Endothelial cell of umbilical vein (primary cell): Measurements from ENCODE around the gene PITPNM1. TPM values are rescaled to one million over a fixed set of nuclear protein-coding genes. Genes with fewer than 3 reads are reported as not detected.

Source experiments
- BruUV-seq: library from RNA; stranded (reverse); fragments of 400-500 nt; replicated peaks from 2 replicates; lab custom pipeline; 2021; lab: Mats Ljungman, UMichigan
- CTCF ChIA-PET: fragments of 300-600, 350-600 bp; sonication (Branson Sonifier 250); formaldehyde crosslinking; loops from one replicate; lab custom pipeline; 2021; ENCODE audit warnings: antibody characterized with exemption, inconsistent platforms; lab: Charles Lee
- POLR2A ChIA-PET: fragments of 300-600, 350-600 bp; sonication (Branson Sonifier 250); formaldehyde crosslinking; loops from one replicate; lab custom pipeline; 2021; ENCODE audit warnings: antibody characterized with exemption, inconsistent platforms; lab: Charles Lee
- DNase-seq: peaks from one replicate; pipeline ENCODE4 v3.0.0-alpha.2; 2011; ENCODE audit warnings: low read depth, low spot score
- FAIRE-seq: peaks from 2 replicates; lab custom pipeline; 2011; peaks lifted over from hg19 to GRCh38; lab: Jason Lieb, UNC
- H2AFZ ChIP-seq: 2 replicates; pipeline ENCODE4 v1.6.0; 2012; ENCODE audit warnings: low read depth, low read length, control low read depth, inconsistent platforms
- H3K27ac ChIP-seq: 2 replicates; pipeline ENCODE4 v1.5.1; 2011; ENCODE audit warnings: low read depth, mild to moderate bottlenecking, control low read depth, low read length, moderate library complexity; ENCODE audit not compliant: insufficient read depth
- H3K27me3 ChIP-seq, 2 experiments: 2 replicates each; pipeline versions ENCODE4 v1.6.0 to v1.6.1; 2011; ENCODE audit warnings: low read length in 2 of 2, mixed read lengths in 1 of 2; ENCODE audit not compliant: control insufficient read depth in 2 of 2, insufficient read depth in 2 of 2
- H3K36me3 ChIP-seq, 2 experiments: 2 replicates in 1 of 2; 3 replicates in 1 of 2; pipeline ENCODE4 v1.5.1; 2011; ENCODE audit warnings: low read length in 2 of 2, mild to moderate bottlenecking in 1 of 2, moderate library complexity in 1 of 2; ENCODE audit not compliant: control insufficient read depth in 2 of 2, insufficient read depth in 2 of 2; ENCODE audit errors: extremely low read depth in 1 of 2
- H3K4me1 ChIP-seq: 3 replicates; pipeline ENCODE4 v1.5.1; 2011; ENCODE audit warnings: mild to moderate bottlenecking, low read length; ENCODE audit not compliant: control insufficient read depth, insufficient read depth; ENCODE audit errors: extremely low read depth
- H3K4me2 ChIP-seq: 2 replicates; pipeline ENCODE4 v1.6.1; 2011; ENCODE audit warnings: low read length, control low read depth, mixed read lengths; ENCODE audit not compliant: insufficient read depth
- H3K4me3 ChIP-seq, 3 experiments: fragments of 200-600 bp in 1 of 3; sonication (generic), shearing (Covaris generic) in 1 of 3; replicated peaks in 1 of 3; 2 replicates each; pipeline ENCODE4 v1.5.1; 2011 to 2016; ENCODE audit warnings: control low read depth in 3 of 3, low read length in 3 of 3, mild to moderate bottlenecking in 2 of 3, inconsistent platforms in 1 of 3, low read depth in 1 of 3, moderate library complexity in 1 of 3; ENCODE audit not compliant: insufficient read depth in 1 of 3
- H3K79me2 ChIP-seq: 2 replicates; pipeline ENCODE4 v1.6.0; 2012; ENCODE audit warnings: low read length, inconsistent platforms; ENCODE audit not compliant: control insufficient read depth, insufficient read depth
- H3K9ac ChIP-seq: replicated peaks from 2 replicates; pipeline ENCODE3; 2011; ENCODE audit warnings: low read length, control low read depth; ENCODE audit not compliant: insufficient read depth; ENCODE audit errors: extremely low read depth
- H3K9me1 ChIP-seq: replicated peaks from 3 replicates; pipeline ENCODE4 v1.6.0; 2011; ENCODE audit warnings: mild to moderate bottlenecking, low read length; ENCODE audit not compliant: control insufficient read depth, insufficient read depth; ENCODE audit errors: extremely low read depth
- H3K9me3 ChIP-seq: replicated peaks from 2 replicates; pipeline ENCODE4 v1.5.1; 2012; ENCODE audit warnings: low read length, inconsistent platforms; ENCODE audit not compliant: control insufficient read depth, insufficient read depth
- H4K20me1 ChIP-seq: replicated peaks from 2 replicates; pipeline ENCODE3; 2011; ENCODE audit warnings: mild to moderate bottlenecking, low read length; ENCODE audit not compliant: control insufficient read depth, insufficient read depth; ENCODE audit errors: extremely low read depth
- EZH2 ChIP-seq: IDR thresholded peaks from 2 replicates; pipeline ENCODE4 v1.6.1; 2012; ENCODE audit warnings: borderline replicate concordance, low read depth, mild to moderate bottlenecking, moderate library complexity, low read length, inconsistent platforms; ENCODE audit not compliant: severe bottlenecking
- POLR2AphosphoS5 ChIP-seq: IDR thresholded peaks from 2 replicates; pipeline ENCODE4 v1.6.1; 2012; ENCODE audit warnings: low read depth, mild to moderate bottlenecking, control low read depth, low read length, moderate library complexity; ENCODE audit not compliant: insufficient read depth
- dilution Hi-C: fragments of 300-500 bp; cut with MboI; formaldehyde crosslinking; loops from one replicate; pipeline ENCODE4 v1.15.0; 2019; ENCODE audit warnings: low sequenced_read_pairs; ENCODE audit not compliant: extremely low pct_ligation_motif_present
- intact Hi-C: fragments of 100-400 bp; cut with micrococcal nuclease; formaldehyde crosslinking; loops from one replicate; pipeline ENCODE4 v1.10.0; 2022
- polyA plus RNA-seq, 4 experiments: library from polyadenylated mRNA; depleted of rRNA in 3 of 4; stranded (reverse) in 3 of 4; unstranded in 1 of 4; fragments of >200 nt; gene quantifications; 2 replicates each; pipeline versions ENCODE4 v1.2.1 to v1.2.3, GENCODE V29; 2011 to 2012; ENCODE audit warnings: missing spikeins in 1 of 4
- total RNA-seq: library from RNA; stranded (reverse); gene quantifications from 2 replicates; pipeline ENCODE4 v1.2.3, GENCODE V29; 2021
- TF ChIP-seq, protein P1 (sequence below), 2 donors: IDR thresholded peaks; 1 replicate in 1 of 2; 2 replicates in 1 of 2; pipeline ENCODE4 v1.5.1; 2011; ENCODE audit warnings: low read length in 2 of 2, mild to moderate bottlenecking in 2 of 2, moderate library complexity in 2 of 2, control low read depth in 1 of 2, inconsistent platforms in 1 of 2, low read depth in 1 of 2; ENCODE audit not compliant: insufficient read depth in 1 of 2; ENCODE audit errors: extremely low read depth in 1 of 2

PITPNM1 gene
- total and polyA plus RNA-seq, 2 donors (not counting 3 experiments of a cell fraction or from before 2014, with no cell fraction given), result 16.5 to 26.4 TPM

- H3K27me3 ChIP-seq, result no peaks in the 10 kb centered on the region
- H3K79me2 ChIP-seq, result peaks cover 11% of the 10 kb centered on the region
- TF ChIP-seq, protein P1, sequence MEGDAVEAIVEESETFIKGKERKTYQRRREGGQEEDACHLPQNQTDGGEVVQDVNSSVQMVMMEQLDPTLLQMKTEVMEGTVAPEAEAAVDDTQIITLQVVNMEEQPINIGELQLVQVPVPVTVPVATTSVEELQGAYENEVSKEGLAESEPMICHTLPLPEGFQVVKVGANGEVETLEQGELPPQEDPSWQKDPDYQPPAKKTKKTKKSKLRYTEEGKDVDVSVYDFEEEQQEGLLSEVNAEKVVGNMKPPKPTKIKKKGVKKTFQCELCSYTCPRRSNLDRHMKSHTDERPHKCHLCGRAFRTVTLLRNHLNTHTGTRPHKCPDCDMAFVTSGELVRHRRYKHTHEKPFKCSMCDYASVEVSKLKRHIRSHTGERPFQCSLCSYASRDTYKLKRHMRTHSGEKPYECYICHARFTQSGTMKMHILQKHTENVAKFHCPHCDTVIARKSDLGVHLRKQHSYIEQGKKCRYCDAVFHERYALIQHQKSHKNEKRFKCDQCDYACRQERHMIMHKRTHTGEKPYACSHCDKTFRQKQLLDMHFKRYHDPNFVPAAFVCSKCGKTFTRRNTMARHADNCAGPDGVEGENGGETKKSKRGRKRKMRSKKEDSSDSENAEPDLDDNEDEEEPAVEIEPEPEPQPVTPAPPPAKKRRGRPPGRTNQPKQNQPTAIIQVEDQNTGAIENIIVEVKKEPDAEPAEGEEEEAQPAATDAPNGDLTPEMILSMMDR (IDR thresholded peaks at IDR 0.05; ENCODE audit: extremely low read depth in 1 of 2, insufficient read depth in 1 of 2, low read depth in 1 of 2, low read length in 2 of 2), result peak; percentile 99
- TF ChIP-seq EZH2 (no peak), POLR2AphosphoS5 (peak; percentile 40)
- dilution Hi-C loops, result no loop called here
- no TSS peak for BruUV-seq
- no peaks in the 10 kb centered on the region for H3K9me1 ChIP-seq
- ChIA-PET POLR2A (interaction anchor here (1.0 kb wide), 1 partner anchor 114 kb away, joined by 4 read pairs; the partner anchor contains the start of gene RAD9A), CTCF (interaction anchor here (0.5 to 2.3 kb wide), 7 partner anchors 54 to 433 kb away, joined by 3 to 20 read pairs (median 7); partner anchors contain the start of genes PPP1CA and RAD9A)
- H3K9me3 ChIP-seq, result no peaks in the 10 kb centered on the region
- H3K4me3 ChIP-seq, result no peak overlapping the region
- H3K4me2 ChIP-seq, result peak overlapping the region; percentile 37
- peak overlapping the region; percentile 51 for H3K27ac ChIP-seq
- H4K20me1 ChIP-seq, result no peaks in the 10 kb centered on the region
- DNase-seq (peak; percentile 84), FAIRE-seq (peak; percentile 93)
- H2AFZ ChIP-seq, result no peak overlapping the region
- peaks cover 0 to 4% of the 10 kb centered on the region in 2 experiments for H3K36me3 ChIP-seq
- H3K9ac ChIP-seq, result peak overlapping the region; percentile 4
- peaks cover 36% of the 10 kb centered on the region for H3K4me1 ChIP-seq
- intact Hi-C loops, result loop anchor here (1.0 to 10.0 kb wide), 6 partner anchors 22 to 241 kb away; partner anchors contain the start of genes AIP, CORO1B, GRK2 and PPP1CA
Measured at GRCh38 chr11:67505605-67506396, 638 bp upstream of the PITPNM1 start.
